GM12878 (cell line): ENCODE results near the gene DNAI7. TPM values are rescaled to one million over a fixed set of nuclear protein-coding genes. Genes with fewer than 3 reads are reported as not detected.

ENCODE experiments used
- ATAC-seq: fragments of 200-7000 bp; cut with Tn5 transposase; 3 replicates; pipeline ENCODE4 v1.9.1; 2020; ENCODE audit warnings: mild to moderate bottlenecking, moderate library complexity
- BruUV-seq: library from RNA; stranded (reverse); fragments of 400-500 nt; replicated peaks from 2 replicates; lab custom pipeline; 2021; lab: Mats Ljungman, UMichigan
- CTCF ChIA-PET: fragments of 300-600 bp; sonication (Branson Sonifier 250); formaldehyde crosslinking; extraction: SDS; loops from one replicate; lab custom pipeline; 2021; ENCODE audit warnings: inconsistent platforms; lab: Yijun Ruan, JAX
- POLR2A ChIA-PET: fragments of 350-600 bp; formaldehyde crosslinking; extraction: SDS; loops from one replicate; lab custom pipeline; 2021; ENCODE audit warnings: inconsistent platforms; lab: Charles Lee
- RAD21 ChIA-PET: fragments of 300-600 bp; sonication (Branson Sonifier 250); formaldehyde crosslinking; loops from one replicate; lab custom pipeline; 2023; ENCODE audit warnings: antibody characterized with exemption; ENCODE audit not compliant: unreplicated experiment; lab: Charles Lee
- SMC1A ChIA-PET: fragments of 300-600 bp; sonication (Branson Sonifier 250); formaldehyde crosslinking; loops from one replicate; lab custom pipeline; 2023; ENCODE audit not compliant: unreplicated experiment, uncharacterized antibody; lab: Charles Lee
- DNase-seq: peaks from one replicate; pipeline ENCODE4 v3.0.0-alpha.2; 2011; ENCODE audit warnings: low read depth, low spot score
- FAIRE-seq: peaks from 3 replicates; lab custom pipeline; 2011; peaks lifted over from hg19 to GRCh38; lab: Jason Lieb, UNC
- H2AFZ ChIP-seq: 2 replicates; pipeline ENCODE4 v1.6.0; 2011; ENCODE audit warnings: low read depth, low read length, control low read depth; ENCODE audit not compliant: control insufficient read depth
- H3K27ac ChIP-seq: 2 replicates; pipeline ENCODE4 v1.5.1; 2011; ENCODE audit warnings: control low read depth; ENCODE audit not compliant: control insufficient read depth, insufficient read depth
- H3K27me3 ChIP-seq, 2 experiments: replicated peaks in 1 of 2; 2 replicates each; pipeline versions ENCODE4 v1.6.0 to v1.6.1; 2011; ENCODE audit warnings: low read length in 1 of 2; ENCODE audit not compliant: control insufficient read depth in 2 of 2, insufficient read depth in 2 of 2
- H3K36me3 ChIP-seq, 2 experiments: 2 replicates each; pipeline ENCODE4 v1.5.1; 2011; ENCODE audit warnings: low read length in 1 of 2; ENCODE audit not compliant: control insufficient read depth in 2 of 2, insufficient read depth in 2 of 2
- H3K4me1 ChIP-seq: 2 replicates; pipeline ENCODE4 v1.6.1; 2011; ENCODE audit warnings: mild to moderate bottlenecking, low read length, moderate library complexity, mixed read lengths; ENCODE audit not compliant: control insufficient read depth, insufficient read depth
- H3K4me2 ChIP-seq: 2 replicates; pipeline ENCODE4 v1.6.0; 2011; ENCODE audit warnings: control low read depth; ENCODE audit not compliant: control insufficient read depth, insufficient read depth
- H3K4me3 ChIP-seq: fragments of 200-600 bp; sonication (generic); 2 replicates; pipeline ENCODE4 v1.5.1; 2016
- H3K79me2 ChIP-seq: 2 replicates; pipeline ENCODE4 v1.6.0; 2011; ENCODE audit warnings: low read length; ENCODE audit not compliant: control insufficient read depth, insufficient read depth
- H3K9ac ChIP-seq: 2 replicates; pipeline ENCODE4 v1.8.0; 2011; ENCODE audit warnings: low read length, control low read depth, mixed read lengths; ENCODE audit not compliant: control insufficient read depth, insufficient read depth
- H3K9me3 ChIP-seq: replicated peaks from 3 replicates; pipeline ENCODE4 v1.5.1; 2011; ENCODE audit warnings: mild to moderate bottlenecking, low read length; ENCODE audit not compliant: control insufficient read depth, insufficient read depth
- H4K20me1 ChIP-seq: 2 replicates; pipeline ENCODE4 v1.6.0; 2011; ENCODE audit not compliant: control insufficient read depth, insufficient read depth
- CREM ChIP-seq: IDR thresholded peaks from 2 replicates; pipeline ENCODE4 v1.6.1; 2014; ENCODE audit warnings: antibody characterized with exemption, low read depth
- CTCF ChIP-seq, 3 experiments: IDR thresholded peaks in 2 of 3; conservative IDR thresholded peaks in 1 of 3; 2 replicates each; pipeline ENCODE4 v1.5.1; 2011; ENCODE audit warnings: low read depth in 3 of 3, low read length in 3 of 3, mild to moderate bottlenecking in 3 of 3, control low read depth in 2 of 3, moderate library complexity in 2 of 3, inconsistent platforms in 1 of 3, mixed read lengths in 1 of 3; ENCODE audit not compliant: control insufficient read depth in 2 of 3, insufficient read depth in 1 of 3; ENCODE audit errors: extremely low read depth in 1 of 3
- EZH2 ChIP-seq: IDR thresholded peaks from 2 replicates; pipeline ENCODE4 v1.6.1; 2012; ENCODE audit warnings: low read depth, mild to moderate bottlenecking, control low read depth, inconsistent platforms, low read length, borderline replicate concordance; ENCODE audit not compliant: control insufficient read depth
- MAX ChIP-seq: IDR thresholded peaks from 2 replicates; pipeline ENCODE4 v1.6.1; 2012; ENCODE audit warnings: low read depth, low read length, improper control_type of control experiment
- NFYA ChIP-seq: IDR thresholded peaks from 2 replicates; pipeline ENCODE4 v1.6.1; 2011; ENCODE audit warnings: low read depth, mild to moderate bottlenecking, low read length, improper control_type of control experiment, borderline replicate concordance
- PBX3 ChIP-seq: IDR thresholded peaks from 2 replicates; pipeline ENCODE4 v1.6.1; 2011; ENCODE audit warnings: mild to moderate bottlenecking, low read depth, low read length, moderate library complexity; ENCODE audit not compliant: insufficient replicate concordance
- RAD21 ChIP-seq: IDR thresholded peaks from 2 replicates; pipeline ENCODE4 v1.6.1; 2011; ENCODE audit warnings: mild to moderate bottlenecking, low read depth, low read length, moderate library complexity; ENCODE audit not compliant: insufficient read depth
- SMC3 ChIP-seq: IDR thresholded peaks from 2 replicates; pipeline ENCODE4 v1.6.1; 2011; ENCODE audit warnings: low read length, improper control_type of control experiment, borderline replicate concordance
- TAF1 ChIP-seq: IDR thresholded peaks from 2 replicates; pipeline ENCODE4 v1.6.1; 2011; ENCODE audit warnings: mild to moderate bottlenecking, low read depth, low read length, borderline replicate concordance
- YY1 ChIP-seq: IDR thresholded peaks from 2 replicates; pipeline ENCODE4 v1.6.1; 2011; ENCODE audit warnings: low read depth, mild to moderate bottlenecking, low read length
- WGBS: methylation state at CpG from one replicate; pipeline ENCODE4 v1.1.6; 2016; ENCODE audit warnings: low lambda C conversion rate; ENCODE audit not compliant: insufficient replicate concordance, insufficient coverage; ENCODE audit errors: missing lambda C conversion rate; 5-methylcytosine and 5-hydroxymethylcytosine counted together
- in situ Hi-C: fragments of 300-500 bp; cut with MboI; formaldehyde crosslinking; loops from 9 replicates; pipeline ENCODE4 v1.14.3; 2018; ENCODE audit warnings: mixed read lengths
- intact Hi-C: fragments of 100-400 bp; cut with micrococcal nuclease; formaldehyde crosslinking; loops from one replicate; pipeline ENCODE4 v1.14.2; 2022; ENCODE audit not compliant: unreplicated experiment
- polyA plus RNA-seq, 11 experiments: library from polyadenylated mRNA; depleted of rRNA in 4 of 11; unstranded in 6 of 11; stranded (reverse) in 5 of 11; fragments of >200 nt; fragmentation: Nextera tagmentation in 4 of 11; fragmentation: Illumina TruSeq in 1 of 11; extraction: Ambion mirVana in 4 of 11; extraction: Trizol in 1 of 11; gene quantifications; 1 replicate in 1 of 11; 2 replicates in 10 of 11; pipeline versions ENCODE4 v1.2.1 to v1.2.3, GENCODE V29; 2011 to 2016; ENCODE audit warnings: inconsistent platforms in 2 of 11, missing spikeins in 2 of 11, low read depth in 1 of 11
- total RNA-seq, 4 experiments: library from RNA; depleted of rRNA in 3 of 4; stranded (reverse); fragments of >200 nt in 3 of 4; fragmentation: Illumina TruSeq in 1 of 4; extraction: Trizol in 1 of 4; gene quantifications; 2 replicates each; pipeline versions ENCODE4 v1.2.1 to v1.2.3, GENCODE V29; 2013 to 2021
- TF ChIP-seq, protein P1 (sequence below): fragments of 150-350 bp; IDR thresholded peaks from 2 replicates; pipeline ENCODE4 v1.6.1; 2014; ENCODE audit warnings: mild to moderate bottlenecking, low read depth, low read length

Gene DNAI7
- total and polyA plus RNA-seq, 10 of the 15 experiments (the other 5 are each of a cell fraction or from before 2014, with no cell fraction given), result 0.05 to 0.48 (median 0.13) TPM; not detected in 4

DNA sequence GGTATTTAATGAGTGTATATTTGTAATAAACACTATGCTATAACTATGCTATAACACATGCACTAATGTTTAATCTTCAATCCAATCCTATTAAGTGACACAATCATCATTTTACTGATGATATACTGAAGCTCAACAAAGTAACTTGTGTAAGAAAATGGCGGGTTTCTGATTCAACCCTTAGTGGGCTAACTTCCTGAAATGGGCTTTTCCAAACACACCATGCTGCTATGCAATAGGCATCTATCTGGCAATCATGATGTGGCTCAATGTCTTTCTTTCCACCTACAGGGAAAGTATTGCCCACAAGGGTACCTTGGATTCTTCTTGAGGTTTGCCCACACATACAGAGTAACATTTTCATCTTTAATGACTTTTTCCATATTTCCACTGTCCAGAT lies 48.3 kb downstream of the DNAI7 start (continued):
- no peak for TF ChIP-seq NFYA
- TF ChIP-seq YY1, result no peak
- TF ChIP-seq CREM, result no peak
- no peak for TF ChIP-seq PBX3
- TF ChIP-seq, protein P1, sequence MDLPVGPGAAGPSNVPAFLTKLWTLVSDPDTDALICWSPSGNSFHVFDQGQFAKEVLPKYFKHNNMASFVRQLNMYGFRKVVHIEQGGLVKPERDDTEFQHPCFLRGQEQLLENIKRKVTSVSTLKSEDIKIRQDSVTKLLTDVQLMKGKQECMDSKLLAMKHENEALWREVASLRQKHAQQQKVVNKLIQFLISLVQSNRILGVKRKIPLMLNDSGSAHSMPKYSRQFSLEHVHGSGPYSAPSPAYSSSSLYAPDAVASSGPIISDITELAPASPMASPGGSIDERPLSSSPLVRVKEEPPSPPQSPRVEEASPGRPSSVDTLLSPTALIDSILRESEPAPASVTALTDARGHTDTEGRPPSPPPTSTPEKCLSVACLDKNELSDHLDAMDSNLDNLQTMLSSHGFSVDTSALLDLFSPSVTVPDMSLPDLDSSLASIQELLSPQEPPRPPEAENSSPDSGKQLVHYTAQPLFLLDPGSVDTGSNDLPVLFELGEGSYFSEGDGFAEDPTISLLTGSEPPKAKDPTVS, result no peak
- no peak for TF ChIP-seq TAF1
- no peak for TF ChIP-seq MAX

- DNase-seq, result no peak
- Histone ChIP-seq H3K4me2 (no peak overlapping the region), H2AFZ (no peak overlapping the region), H3K36me3 (no peaks in the 10 kb centered on the region), H3K9me3 (no peaks in the 10 kb centered on the region), H3K9ac (no peak overlapping the region), H3K4me3 (no peak overlapping the region), H3K79me2 (no peaks in the 10 kb centered on the region), H3K27ac (no peak overlapping the region), H3K27me3 (no peaks in the 10 kb centered on the region), H4K20me1 (no peaks in the 10 kb centered on the region), H3K4me1 (no peaks in the 10 kb centered on the region)
- 56% methylated on average over 6 of the region's 6 CpGs for whole genome bisulfite sequencing
- intact Hi-C loops (no loop called here), in situ Hi-C loops (loop anchor here (10.0 kb wide), 1 partner anchor 1931 kb away; no protein-coding TSS in a partner anchor)
- POLR2A ChIA-PET, result no interaction called here
- peak; percentile 44 for ATAC-seq
- no TSS peak for BruUV-seq
- RAD21 ChIA-PET, result interaction anchor here (1.2 to 1.9 kb wide), 3 partner anchors 19 to 177 kb away, joined by 3 to 5 read pairs (median 4); no protein-coding TSS in a partner anchor
- FAIRE-seq, result no peak
- CTCF ChIA-PET, result interaction anchor here (0.7 to 3.4 kb wide), 9 partner anchors 17 to 405 kb away, joined by 3 to 24 read pairs (median 4); no protein-coding TSS in a partner anchor
- SMC1A ChIA-PET, result interaction anchor here (1.1 to 4.3 kb wide), 7 partner anchors 8 to 284 kb away, joined by 3 to 31 read pairs (median 4); no protein-coding TSS in a partner anchor
- TF ChIP-seq RAD21 (no peak), EZH2 (no peak), CTCF (IDR thresholded peaks at IDR 0.05 in 2 of 3, conservative IDR thresholded peaks at IDR 0.05 in 1 of 3; ENCODE audit: control insufficient read depth in 2 of 3, extremely low read depth in 1 of 3, insufficient read depth in 1 of 3, low read depth in 3 of 3, low read length in 3 of 3) (0 out of 6 replicates have a peak, but pooled peaks of 1 of the 3 experiments have one; percentile 15), SMC3 (0 out of 2 replicates have a peak, but pooled peaks have one; percentile 4)
Observed at GRCh38 chr12:25135531-25136154, 59.3 kb downstream of the DNAI7 start.
